NK-92 treated with Interleukin-12 subunit alpha and Interleukin-12 subunit beta, amount 100 ng/mL, for 24 hours (cell line): ENCODE measurements around the gene SPC24.
"Not testable (repeated sequence)": the region's sequence is repeated elsewhere in the genome, so short reads cannot be mapped to it uniquely, and the experiment has no call there.

Experiments used
- DNase-seq: peaks from one replicate; lab custom pipeline; 2025; lab: John Stamatoyannopoulos, UW

Gene SPC24

GRCh38 chr19:11192957-11193939, 37.7 kb upstream of the SPC24 start:
- no peak for DNase-seq

- no peak for DNase-seq
Observed at GRCh38 chr19:11191934-11192333, 36.4 kb upstream of the SPC24 start.

- DNase-seq, result no peak
Observed at GRCh38 chr19:11191273-11191755, 35.7 kb upstream of the SPC24 start.

GRCh38 chr19:11190501-11190900, 34.9 kb upstream of the SPC24 start:
- no peak for DNase-seq

GRCh38 chr19:11187441-11187840, 31.9 kb upstream of the SPC24 start:
- DNase-seq, result no peak

GRCh38 chr19:11182994-11183393, 27.4 kb upstream of the SPC24 start:
- DNase-seq, result no peak

GRCh38 chr19:11181488-11181887, 25.9 kb upstream of the SPC24 start:
- no peak for DNase-seq

GRCh38 chr19:11180975-11181374, 25.4 kb upstream of the SPC24 start:
- DNase-seq, result not testable (repeated sequence)

GRCh38 chr19:11180346-11180745, 24.8 kb upstream of the SPC24 start:
- DNase-seq, result no peak

- DNase-seq, result no peak
Observed at GRCh38 chr19:11179716-11180297, 24.2 kb upstream of the SPC24 start.

GRCh38 chr19:11179145-11179465, 23.5 kb upstream of the SPC24 start:
- not testable (repeated sequence) for DNase-seq

GRCh38 chr19:11177592-11177991, 22.0 kb upstream of the SPC24 start:
- no peak for DNase-seq

GRCh38 chr19:11176466-11177193, 21.0 kb upstream of the SPC24 start:
- DNase-seq, result no peak

- DNase-seq, result no peak
Observed at GRCh38 chr19:11175920-11176319, 20.3 kb upstream of the SPC24 start.

- no peak for DNase-seq
Observed at GRCh38 chr19:11174336-11174735, 18.8 kb upstream of the SPC24 start.

- no peak for DNase-seq
Observed at GRCh38 chr19:11173516-11174155, 18.1 kb upstream of the SPC24 start.

GRCh38 chr19:11172576-11172975, 17.0 kb upstream of the SPC24 start:
- no peak for DNase-seq

GRCh38 chr19:11171144-11171543, 15.6 kb upstream of the SPC24 start:
- DNase-seq, result no peak

- no peak for DNase-seq
Observed at GRCh38 chr19:11169896-11170678, 14.5 kb upstream of the SPC24 start.

- DNase-seq, result no peak
Observed at GRCh38 chr19:11168568-11168967, 13.0 kb upstream of the SPC24 start.
